SK-N-SH treated with all-trans-retinoic acid at 6 μM for 48 hours (cell line): Measurements from ENCODE around the gene B9D1.

Experiments used
- ATAC-seq: fragments of 200-7000 bp; cut with Tn5 transposase; 3 replicates; pipeline ENCODE4 v1.9.1; 2020; ENCODE audit warnings: mild to moderate bottlenecking, moderate library complexity
- ARNTL ChIP-seq: fragments of 450-650 bp; formaldehyde crosslinking; IDR thresholded peaks from 2 replicates; pipeline ENCODE4 v1.5.0; 2020; ENCODE audit warnings: low read depth, mild to moderate bottlenecking, moderate library complexity, borderline replicate concordance
- BACH2 ChIP-seq: fragments of 250-450 bp; sonication (Bioruptor Pico); IDR thresholded peaks from 2 replicates; pipeline ENCODE4 v1.9.0; 2021; ENCODE audit warnings: mild to moderate bottlenecking, borderline replicate concordance
- CREB5 ChIP-seq: fragments of 250-450 bp; sonication (Bioruptor Pico); IDR thresholded peaks from 2 replicates; pipeline ENCODE4 v1.5.1; 2020; ENCODE audit warnings: low read depth, mild to moderate bottlenecking, moderate library complexity
- CSDC2 ChIP-seq: fragments of 250-450 bp; sonication (Bioruptor Pico); IDR thresholded peaks from 2 replicates; pipeline ENCODE4 v1.5.0; 2020; ENCODE audit warnings: mild to moderate bottlenecking, moderate library complexity
- ESRRG ChIP-seq: fragments of 250-450 bp; sonication (Bioruptor Pico); IDR thresholded peaks from 2 replicates; pipeline ENCODE4 v1.6.1; 2021; ENCODE audit warnings: mild to moderate bottlenecking
- GLIS3 ChIP-seq: fragments of 250-450 bp; sonication (Bioruptor Pico); IDR thresholded peaks from 2 replicates; pipeline ENCODE4 v1.5.0; 2020; ENCODE audit warnings: mild to moderate bottlenecking, moderate library complexity
- ISL1 ChIP-seq: fragments of 250-450 bp; sonication (Bioruptor Pico); IDR thresholded peaks from 2 replicates; pipeline ENCODE4 v2.1.2; 2022; ENCODE audit warnings: mild to moderate bottlenecking, moderate library complexity
- OSR1 ChIP-seq: fragments of 250-450 bp; sonication (Bioruptor Pico); IDR thresholded peaks from 2 replicates; pipeline ENCODE4 v1.8.0; 2022; ENCODE audit warnings: moderate library complexity, mild to moderate bottlenecking, inconsistent platforms
- PATZ1 ChIP-seq: fragments of 250-450 bp; sonication (Bioruptor Pico); IDR thresholded peaks from 2 replicates; pipeline ENCODE4 v1.8.0; 2020; ENCODE audit warnings: mild to moderate bottlenecking, moderate library complexity, borderline replicate concordance
- PPARA ChIP-seq: fragments of 250-450 bp; sonication (Bioruptor Pico); IDR thresholded peaks from 2 replicates; pipeline ENCODE4 v1.5.0; 2020; ENCODE audit warnings: mild to moderate bottlenecking, borderline replicate concordance
- RARB ChIP-seq: fragments of 250-450 bp; sonication (Bioruptor Pico); IDR thresholded peaks from 2 replicates; pipeline ENCODE4 v1.8.0; 2021; ENCODE audit warnings: mild to moderate bottlenecking, moderate library complexity
- SNAI2 ChIP-seq: fragments of 250-450 bp; sonication (Bioruptor Pico); IDR thresholded peaks from 2 replicates; pipeline ENCODE4 v1.5.0; 2020; ENCODE audit warnings: mild to moderate bottlenecking, moderate library complexity
- TCF4 ChIP-seq: fragments of 250-450 bp; sonication (Bioruptor Pico); IDR thresholded peaks from 2 replicates; pipeline ENCODE4 v1.8.0; 2021; ENCODE audit warnings: mild to moderate bottlenecking, moderate library complexity, borderline replicate concordance
- TOX ChIP-seq: fragments of 250-450 bp; sonication (Bioruptor Pico); IDR thresholded peaks from 2 replicates; pipeline ENCODE4 v1.8.0; 2021; ENCODE audit warnings: mild to moderate bottlenecking, moderate library complexity, borderline replicate concordance
- TSHZ2 ChIP-seq: fragments of 250-450 bp; sonication (Bioruptor Pico); IDR thresholded peaks from 2 replicates; pipeline ENCODE4 v1.5.0; 2020; ENCODE audit warnings: mild to moderate bottlenecking, moderate library complexity
- ZC3H10 ChIP-seq: fragments of 250-450 bp; sonication (Bioruptor Pico); IDR thresholded peaks from 2 replicates; pipeline ENCODE4 v1.5.1; 2021; ENCODE audit warnings: mild to moderate bottlenecking, moderate library complexity
- ZFP3 ChIP-seq: fragments of 250-450 bp; sonication (Bioruptor Pico); IDR thresholded peaks from 2 replicates; pipeline ENCODE4 v1.5.0; 2020; ENCODE audit warnings: mild to moderate bottlenecking, moderate library complexity
- ZFP30 ChIP-seq: fragments of 450-650 bp; formaldehyde crosslinking; IDR thresholded peaks from 2 replicates; pipeline ENCODE4 v1.5.0; 2022; ENCODE audit warnings: mild to moderate bottlenecking, moderate library complexity
- ZNF565 ChIP-seq: fragments of 450-650 bp; formaldehyde crosslinking; conservative IDR thresholded peaks from 2 replicates; pipeline ENCODE4 v1.5.0; 2020; ENCODE audit warnings: low read depth, mild to moderate bottlenecking, moderate library complexity
- ZNF70 ChIP-seq: fragments of 450-650 bp; formaldehyde crosslinking; IDR thresholded peaks from 2 replicates; pipeline ENCODE4 v1.5.0; 2020; ENCODE audit warnings: mild to moderate bottlenecking, moderate library complexity
- ZNF8 ChIP-seq: fragments of 450-650 bp; formaldehyde crosslinking; IDR thresholded peaks from 2 replicates; pipeline ENCODE4 v1.5.0; 2020; ENCODE audit warnings: mild to moderate bottlenecking, moderate library complexity
- TF ChIP-seq, protein P1 (sequence below): fragments of 250-450 bp; sonication (Bioruptor Pico); IDR thresholded peaks from 2 replicates; pipeline ENCODE4 v1.8.0; 2021; ENCODE audit warnings: low read depth, mild to moderate bottlenecking, moderate library complexity, borderline replicate concordance

B9D1 gene

DNA sequence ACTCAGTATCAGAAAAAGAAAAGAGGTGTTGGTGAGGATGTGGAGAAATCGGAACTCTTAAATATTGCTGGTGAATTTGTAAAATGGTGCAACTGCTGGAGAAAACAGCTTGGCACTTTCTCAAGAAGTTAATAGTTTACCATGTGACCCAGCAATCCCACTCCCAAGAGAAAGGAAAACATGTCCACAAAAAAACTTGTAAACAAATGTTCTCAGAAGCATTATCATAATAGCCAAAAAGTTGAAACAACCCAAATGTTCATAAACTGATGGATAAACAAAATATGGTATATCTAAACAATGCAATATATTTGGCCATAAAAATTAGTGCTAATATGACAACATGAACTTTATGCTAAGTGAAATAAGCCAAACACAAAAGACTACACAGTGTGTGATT lies 13.2 kb upstream of the B9D1 start:
- no peak for ATAC-seq

GRCh38 chr17:19374136-19374535 lies 11.6 kb upstream of the B9D1 start:
- ATAC-seq: no peak
- TF ChIP-seq ARNTL (CRISPR knock-in tag) (no peak), CSDC2 (CRISPR knock-in tag) (no peak), TSHZ2 (CRISPR knock-in tag) (no peak)

More for the DNA sequence above, 13.2 kb upstream of the B9D1 start:
- TF ChIP-seq GLIS3 (CRISPR knock-in tag) (no peak), ZFP3 (CRISPR knock-in tag) (no peak)
- TF ChIP-seq, protein P1, sequence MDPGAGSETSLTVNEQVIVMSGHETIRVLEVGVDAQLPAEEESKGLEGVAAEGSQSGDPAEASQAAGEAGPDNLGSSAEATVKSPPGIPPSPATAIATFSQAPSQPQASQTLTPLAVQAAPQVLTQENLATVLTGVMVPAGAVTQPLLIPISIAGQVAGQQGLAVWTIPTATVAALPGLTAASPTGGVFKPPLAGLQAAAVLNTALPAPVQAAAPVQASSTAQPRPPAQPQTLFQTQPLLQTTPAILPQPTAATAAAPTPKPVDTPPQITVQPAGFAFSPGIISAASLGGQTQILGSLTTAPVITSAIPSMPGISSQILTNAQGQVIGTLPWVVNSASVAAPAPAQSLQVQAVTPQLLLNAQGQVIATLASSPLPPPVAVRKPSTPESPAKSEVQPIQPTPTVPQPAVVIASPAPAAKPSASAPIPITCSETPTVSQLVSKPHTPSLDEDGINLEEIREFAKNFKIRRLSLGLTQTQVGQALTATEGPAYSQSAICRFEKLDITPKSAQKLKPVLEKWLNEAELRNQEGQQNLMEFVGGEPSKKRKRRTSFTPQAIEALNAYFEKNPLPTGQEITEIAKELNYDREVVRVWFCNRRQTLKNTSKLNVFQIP (CRISPR knock-in tag): no peak

DNA sequence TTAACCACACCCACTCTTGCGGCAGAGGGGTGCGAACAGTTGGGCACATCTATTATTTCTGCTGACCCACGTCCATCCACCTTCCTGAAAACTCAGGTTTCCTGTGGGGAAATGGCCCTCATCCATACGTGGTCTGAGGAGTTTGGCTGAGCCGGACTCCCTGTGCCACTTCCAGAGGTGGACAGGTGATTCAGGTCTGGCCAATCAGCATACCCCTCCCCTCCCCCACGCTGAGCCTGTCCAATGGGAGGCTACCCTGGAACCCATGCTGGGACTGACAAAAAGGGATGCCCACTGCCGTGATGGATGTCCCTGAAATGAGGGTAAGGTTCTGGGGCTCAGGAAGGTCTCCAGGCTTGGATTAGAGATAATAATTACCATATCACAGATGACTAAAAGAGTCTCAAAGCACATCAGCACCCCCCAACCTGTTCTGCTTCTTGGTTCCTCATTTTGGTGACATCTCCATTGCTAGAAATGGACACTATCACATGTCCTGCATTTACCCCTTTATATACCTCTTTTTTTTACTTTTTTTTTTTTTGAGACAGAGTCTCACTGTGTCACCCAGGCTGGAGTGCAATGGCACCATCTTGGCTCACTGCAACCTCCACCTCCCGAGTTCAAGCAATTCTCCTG lies 10.5 kb upstream of the B9D1 start:
- no peak for ATAC-seq
- no peak for TF ChIP-seq ZFP3 (CRISPR knock-in tag)
- TF ChIP-seq ARNTL (CRISPR knock-in tag): no peak
- no peak for TF ChIP-seq PATZ1 (CRISPR knock-in tag)
- no peak for TF ChIP-seq GLIS3 (CRISPR knock-in tag)
- no peak for TF ChIP-seq ZFP30 (CRISPR knock-in tag)
- TF ChIP-seq ZNF565 (CRISPR knock-in tag): no peak
- no peak for TF ChIP-seq TOX
- TF ChIP-seq CREB5 (CRISPR knock-in tag): no peak
- no peak for TF ChIP-seq ZC3H10 (CRISPR knock-in tag)
- TF ChIP-seq ISL1 (CRISPR knock-in tag): no peak
- TF ChIP-seq ZNF8 (CRISPR knock-in tag): no peak
- no peak for TF ChIP-seq TCF4 (CRISPR knock-in tag)
- no peak for TF ChIP-seq RARB (CRISPR knock-in tag)
- TF ChIP-seq PPARA: no peak
- no peak for TF ChIP-seq CSDC2 (CRISPR knock-in tag)
- TF ChIP-seq, protein P1 (CRISPR knock-in tag): no peak
- no peak for TF ChIP-seq SNAI2 (CRISPR knock-in tag)
- no peak for TF ChIP-seq OSR1 (CRISPR knock-in tag)

DNA sequence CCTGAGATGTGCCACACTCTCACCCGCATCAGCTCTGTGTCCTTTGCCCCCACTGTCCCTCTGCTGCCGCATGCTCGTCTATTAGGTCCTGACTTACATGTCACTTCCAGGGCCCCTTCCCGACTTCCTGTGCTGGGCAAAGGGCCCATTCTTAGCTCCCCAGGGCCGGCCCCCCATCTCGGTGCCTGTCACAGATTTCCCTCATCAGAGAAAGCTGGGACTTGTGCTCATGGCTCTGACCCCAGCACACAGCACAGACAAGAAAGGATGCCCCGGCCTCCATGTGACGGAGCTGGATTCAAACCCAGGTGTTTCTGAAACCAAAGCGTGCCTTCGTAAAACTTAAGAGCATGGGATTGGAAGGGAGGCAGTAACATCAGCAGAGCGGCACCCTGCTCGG lies 9.9 kb upstream of the B9D1 start:
- no peak for ATAC-seq
- TF ChIP-seq PPARA (no peak), ZNF70 (CRISPR knock-in tag) (no peak), ESRRG (no peak), BACH2 (CRISPR knock-in tag) (no peak), ARNTL (CRISPR knock-in tag) (no peak), TCF4 (CRISPR knock-in tag) (no peak), SNAI2 (CRISPR knock-in tag) (no peak), PATZ1 (CRISPR knock-in tag) (no peak), TSHZ2 (CRISPR knock-in tag) (no peak), GLIS3 (CRISPR knock-in tag) (no peak)
